Superior temporal gyrus (tissue), 1 donor: ENCODE measurements around the gene BACH1.

Source experiments
- DNase-seq: peaks from one replicate; pipeline ENCODE4 v3.0.0-alpha.2; 2016; ENCODE audit errors: extremely low spot score

Gene BACH1

GRCh38 chr21:29379517-29380054 is 80.9 kb downstream of the BACH1 start:
- no peak for DNase-seq

DNA sequence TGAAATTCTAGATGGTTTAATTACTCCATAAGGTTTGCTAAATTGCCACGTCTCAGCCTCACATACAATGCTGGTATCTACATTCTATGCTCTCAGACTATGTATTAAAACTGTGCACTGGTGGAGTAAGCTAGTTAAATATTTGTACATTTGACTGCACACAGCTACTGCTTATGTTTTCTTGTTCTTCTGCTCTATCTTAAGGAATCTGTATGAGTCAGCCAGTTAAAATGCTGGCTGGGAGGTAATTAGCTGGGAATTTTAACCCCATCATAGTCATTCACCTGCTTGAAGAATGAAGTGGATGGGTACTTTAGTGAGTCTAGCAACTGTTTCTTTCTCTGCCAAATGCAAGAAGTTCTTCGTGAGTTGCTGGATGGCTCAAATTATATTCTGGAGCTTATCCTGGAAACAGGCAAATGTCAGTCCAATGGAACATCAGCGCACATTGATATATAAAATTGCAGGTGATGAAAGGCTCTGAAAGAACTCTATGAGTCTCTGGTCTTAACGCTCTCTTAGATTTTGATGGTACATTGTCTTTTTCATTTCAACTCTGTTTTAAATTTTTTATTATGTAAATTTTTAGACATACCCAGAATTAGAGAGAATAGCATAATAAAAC is 83.4 kb downstream of the BACH1 start:
- DNase-seq: no peak

GRCh38 chr21:29384683-29385359 is 86.1 kb downstream of the BACH1 start:
- DNase-seq: no peak

GRCh38 chr21:29385934-29386520 is 87.3 kb downstream of the BACH1 start:
- no peak for DNase-seq

- no peak for DNase-seq
Measured at GRCh38 chr21:29386803-29387202, 88.1 kb downstream of the BACH1 start.

DNA sequence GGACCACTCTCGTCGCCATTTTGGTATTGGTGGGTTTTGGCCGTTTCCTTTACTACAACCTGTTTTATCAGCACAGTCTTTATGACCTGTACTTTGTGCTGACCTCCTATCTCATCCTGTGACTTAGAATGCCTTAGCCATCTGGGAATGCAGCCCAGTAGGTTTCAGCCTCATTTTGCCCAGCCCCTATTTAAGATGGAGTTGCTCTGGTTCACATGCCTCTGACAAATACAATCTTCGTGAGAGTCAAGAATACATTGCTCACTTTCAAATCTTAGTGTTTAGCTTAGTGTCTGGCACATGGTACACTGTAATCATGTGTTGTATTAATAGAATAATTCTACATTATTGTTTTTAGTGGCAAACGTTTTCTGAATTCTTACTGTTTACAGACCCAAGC is 88.9 kb downstream of the BACH1 start:
- no peak for DNase-seq

DNA sequence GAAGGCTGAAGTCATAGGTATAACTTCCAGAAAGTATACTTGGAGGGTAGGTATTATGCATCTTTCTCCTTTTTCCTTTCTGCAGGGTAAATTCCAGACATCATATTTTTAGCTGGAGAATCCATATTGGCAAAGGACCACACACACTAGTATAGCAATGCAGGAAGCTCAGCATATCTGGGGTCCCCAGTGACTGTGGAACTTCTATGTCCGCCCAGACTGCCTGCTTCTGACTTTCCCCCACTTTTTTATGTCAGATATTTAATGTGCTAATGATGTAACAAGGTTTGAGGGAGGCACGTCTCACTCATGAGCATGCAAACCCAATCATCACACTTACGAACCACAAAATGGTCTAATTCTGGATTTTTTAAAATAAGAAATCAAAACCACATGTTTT is 90.4 kb downstream of the BACH1 start:
- no peak for DNase-seq

- no peak for DNase-seq
Measured at GRCh38 chr21:29390778-29391177, 92.1 kb downstream of the BACH1 start.

DNA sequence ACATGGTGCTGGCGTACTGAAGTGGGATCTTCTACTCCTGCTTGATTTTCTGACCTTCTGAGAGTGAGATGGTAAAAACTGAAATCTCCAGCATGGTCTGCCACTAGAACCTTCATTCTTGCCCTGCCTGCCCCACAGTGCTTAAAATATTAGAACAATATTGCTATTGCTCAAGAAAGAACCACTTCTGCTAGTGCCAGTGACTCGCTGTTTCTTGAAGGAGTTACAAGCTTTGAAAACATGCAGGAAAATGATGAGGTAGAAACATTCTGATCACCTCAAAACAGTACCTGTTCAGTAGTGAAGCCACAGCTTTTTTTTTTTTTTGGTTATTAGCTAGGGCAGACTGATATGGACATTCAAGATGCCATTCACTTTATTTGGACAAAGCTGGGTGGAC is 95.3 kb downstream of the BACH1 start:
- no peak for DNase-seq
